Activated CD4-positive, alpha-beta T cell treated with anti-CD3 and anti-CD28 coated beads, Interleukin-2, amount 50 U/mL, for 1 hour (primary cell): ENCODE results near the gene LRRIQ4.

Experiments used
- DNase-seq: peaks from one replicate; pipeline ENCODE4 v3.0.0-alpha.2; 2020

Gene LRRIQ4

DNA sequence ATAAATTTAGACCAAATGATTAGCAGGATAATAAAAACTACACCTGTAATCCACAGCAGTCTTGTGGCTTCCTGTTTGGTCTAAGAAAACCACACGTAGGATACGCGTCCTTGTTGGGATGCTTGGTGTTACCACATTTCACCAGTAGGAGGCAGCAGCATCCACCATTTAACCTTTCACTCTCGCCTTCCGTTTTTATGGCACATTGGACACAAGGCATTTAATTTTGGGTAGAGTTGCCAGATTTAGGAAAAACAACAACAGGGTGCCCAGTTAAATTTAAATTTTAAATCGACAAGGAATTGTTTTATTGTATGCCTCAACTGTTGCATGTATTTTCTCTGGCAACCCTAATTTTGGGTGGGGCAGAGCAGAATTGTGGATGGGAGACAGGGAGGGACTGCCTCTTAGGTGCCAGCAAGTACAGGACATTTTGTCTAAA, 50.8 kb downstream of the LRRIQ4 start:
- DNase-seq: peak; percentile 58

DNA sequence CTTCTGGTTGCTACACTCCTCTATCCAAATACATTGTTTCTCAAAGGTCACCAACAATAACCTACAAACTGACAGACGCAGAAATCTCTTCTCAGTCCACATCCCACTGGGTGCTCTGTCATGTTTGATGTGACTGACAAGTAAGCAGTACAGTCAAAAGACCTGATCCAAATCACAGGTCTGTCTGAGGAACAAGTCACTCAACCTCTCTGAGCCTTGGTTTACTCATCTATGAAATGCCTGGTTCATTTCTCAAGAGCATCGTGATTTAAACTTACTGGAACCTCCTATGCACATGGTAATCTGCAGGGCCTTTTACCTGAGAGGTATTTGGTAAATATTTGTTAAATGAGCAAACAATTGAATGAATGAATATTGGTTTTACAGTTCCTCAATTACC, 51.6 kb downstream of the LRRIQ4 start:
- no peak for DNase-seq

DNA sequence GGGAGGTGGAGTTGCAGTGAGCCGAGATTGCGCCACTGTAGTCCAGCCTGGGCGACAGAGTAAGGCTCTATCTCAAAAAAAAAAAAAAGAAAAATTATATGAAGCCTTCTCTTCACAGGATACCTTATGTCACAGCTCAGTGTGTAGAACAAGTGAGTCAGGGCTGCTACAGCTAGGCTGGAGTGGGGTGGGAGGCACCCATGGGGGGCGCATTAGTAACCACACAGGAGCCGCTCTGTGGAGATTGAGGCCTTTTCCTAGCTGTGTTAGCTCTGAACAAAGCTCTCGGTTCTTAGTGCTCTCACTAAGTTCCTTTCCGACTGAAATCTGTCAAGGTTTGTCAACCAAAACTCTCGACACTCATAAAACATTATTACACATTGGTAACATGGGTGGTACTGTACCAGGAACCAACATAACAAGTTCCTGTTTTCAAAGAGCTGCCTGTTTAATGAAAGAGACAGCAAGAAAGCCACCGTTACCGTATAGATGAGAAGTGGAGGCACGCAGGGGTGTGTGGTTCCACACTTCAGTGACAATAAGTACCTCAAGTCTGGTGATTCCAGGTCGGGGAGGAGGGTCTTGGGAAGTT, 52.6 kb downstream of the LRRIQ4 start:
- no peak for DNase-seq

DNA sequence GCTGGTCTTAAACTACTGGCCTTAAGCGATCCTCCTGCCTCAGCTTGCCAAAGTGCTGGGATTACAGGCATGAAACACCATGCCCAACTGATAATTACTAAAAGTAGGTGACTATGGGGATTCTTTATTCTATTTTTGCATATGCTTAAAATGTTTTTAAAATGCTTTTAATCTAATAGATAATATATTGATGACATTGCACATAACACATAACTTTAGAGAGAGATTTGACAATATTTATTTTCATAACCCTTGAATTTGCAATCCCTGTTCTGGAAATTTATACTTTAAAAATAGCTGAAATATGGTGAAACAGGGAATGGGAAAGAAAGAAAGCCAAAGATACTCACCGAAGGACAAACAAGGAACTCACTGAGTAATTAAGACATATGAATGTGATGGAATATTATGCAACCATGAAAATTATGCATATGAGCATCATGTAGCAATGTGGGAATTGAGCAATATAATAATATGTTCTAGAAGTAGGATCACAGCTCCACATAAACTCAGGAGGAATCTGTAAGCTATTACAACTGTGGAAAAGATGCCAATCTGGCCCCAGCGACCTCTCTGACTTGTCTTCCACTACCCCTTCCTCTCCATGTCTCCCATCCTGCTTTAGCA, 55.0 kb downstream of the LRRIQ4 start:
- no peak for DNase-seq

DNA sequence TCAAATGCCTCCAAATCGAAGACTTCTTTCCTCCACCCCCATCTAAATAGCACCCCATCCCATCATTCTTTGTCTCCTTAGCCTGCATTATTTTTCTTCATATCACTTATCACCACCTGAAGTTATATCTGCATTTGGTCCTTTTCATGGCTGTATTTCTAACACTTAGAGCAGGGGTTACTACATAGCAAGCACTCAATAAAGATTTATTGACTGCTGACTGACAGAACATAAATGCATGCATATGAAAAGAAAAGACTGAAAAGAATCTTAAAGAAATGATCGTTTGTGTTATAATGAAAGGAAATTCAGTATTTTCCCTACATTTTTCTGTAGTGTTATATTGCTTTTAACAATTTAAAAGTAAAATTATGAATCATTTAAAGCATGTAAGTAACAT, 55.7 kb downstream of the LRRIQ4 start:
- DNase-seq: no peak

DNA sequence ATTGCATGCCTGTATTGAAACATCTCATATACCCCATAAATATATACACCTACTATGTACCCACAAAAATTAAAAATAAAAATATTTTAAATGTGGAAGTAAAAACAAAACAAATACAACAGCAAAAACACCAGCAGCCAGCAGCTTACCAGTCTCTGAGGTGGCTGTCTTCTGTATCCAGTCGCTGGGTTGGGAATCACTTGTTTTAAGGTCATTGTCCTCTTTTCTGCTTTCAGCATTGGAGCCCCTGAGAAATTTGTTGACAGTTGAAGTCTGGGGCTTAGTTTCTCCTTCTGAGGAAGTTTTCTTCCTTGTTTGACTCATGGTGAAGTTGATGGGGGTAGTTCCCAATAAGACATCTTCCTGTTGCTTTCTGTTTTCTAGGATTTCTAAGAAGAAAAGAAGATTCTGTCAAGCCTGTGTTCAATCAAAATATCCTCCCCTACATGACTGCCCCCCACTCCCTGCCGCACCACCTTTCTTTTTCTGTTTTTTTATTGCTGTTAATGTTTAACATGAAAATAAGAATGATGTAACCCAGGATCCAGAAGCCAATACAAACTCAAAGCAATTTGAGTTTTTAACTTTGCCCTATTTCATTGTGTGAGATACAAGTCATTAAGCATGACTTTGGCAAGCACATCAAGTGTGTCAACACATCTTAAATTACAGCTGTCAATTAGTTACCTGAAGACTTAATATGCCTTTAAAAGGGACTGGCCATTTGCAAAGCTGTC, 57.0 kb downstream of the LRRIQ4 start, which contains the start of gene LRRC31:
TSS of gene LRRC31 (minus strand) at position 452 of the 737 bp plus-strand sequence. CDS start at position 324, 128 bp downstream.
- DNase-seq: no peak

DNA sequence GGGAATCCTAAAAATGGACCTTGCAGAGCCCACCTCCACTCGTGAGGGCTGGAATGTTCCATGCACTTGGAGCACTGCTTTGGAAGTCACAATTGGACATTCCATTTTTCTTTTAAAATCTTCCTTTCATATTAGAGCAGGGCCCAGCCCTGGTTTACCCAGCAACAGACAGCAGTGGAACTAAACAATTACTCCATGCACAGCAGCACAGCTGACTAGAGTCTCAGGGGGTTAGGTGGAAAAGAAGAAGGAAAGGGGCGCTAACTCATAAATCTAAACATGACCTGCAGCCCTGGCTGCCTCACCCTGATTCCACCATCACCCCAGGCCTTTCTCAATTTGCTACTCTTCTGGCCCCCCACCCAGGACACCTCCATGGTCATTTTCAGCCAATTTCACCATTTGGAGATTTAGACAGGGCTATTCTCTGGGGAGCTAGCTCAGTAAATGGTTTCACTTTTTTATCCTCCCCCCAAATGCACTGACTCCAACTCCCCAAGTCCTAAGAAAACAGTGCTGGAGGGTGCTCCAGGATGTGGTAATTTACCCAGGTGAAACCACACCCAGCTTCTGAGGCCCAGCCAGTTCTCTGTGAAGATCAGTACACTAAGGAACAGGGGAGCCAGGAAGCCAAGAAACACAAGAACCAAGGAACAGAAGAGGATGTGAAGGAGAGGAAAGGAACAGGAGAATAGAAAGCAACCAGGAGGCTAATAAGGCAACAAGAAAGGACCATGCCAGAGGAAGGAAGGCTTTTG, 58.6 kb downstream of the LRRIQ4 start:
- DNase-seq: no peak

DNA sequence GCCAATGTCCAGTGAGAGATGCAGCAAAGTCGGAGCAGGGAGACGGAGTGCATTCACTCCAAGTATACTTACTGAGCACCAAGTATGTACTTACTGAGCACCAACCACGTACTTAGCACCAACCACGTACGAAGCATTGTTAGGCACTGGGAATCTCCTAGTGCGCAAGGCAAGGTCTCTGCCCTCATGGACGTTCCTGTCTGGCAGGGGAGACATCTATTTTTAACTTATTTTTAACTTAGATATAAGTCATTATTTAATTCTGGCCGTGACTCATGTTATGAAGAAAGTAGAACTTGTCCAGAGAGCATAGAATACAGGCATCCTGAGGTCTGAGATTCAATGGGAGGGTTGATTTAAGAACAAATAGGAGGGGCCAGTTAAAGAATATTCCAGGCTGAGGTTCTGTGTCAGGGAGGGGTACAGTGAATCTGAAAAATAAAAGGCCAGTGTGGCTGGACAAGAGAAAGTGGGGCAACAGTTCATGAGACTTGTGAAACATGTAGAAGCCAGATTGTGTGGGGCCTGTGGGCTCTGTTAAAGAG, 66.4 kb downstream of the LRRIQ4 start:
- DNase-seq: no peak

DNA sequence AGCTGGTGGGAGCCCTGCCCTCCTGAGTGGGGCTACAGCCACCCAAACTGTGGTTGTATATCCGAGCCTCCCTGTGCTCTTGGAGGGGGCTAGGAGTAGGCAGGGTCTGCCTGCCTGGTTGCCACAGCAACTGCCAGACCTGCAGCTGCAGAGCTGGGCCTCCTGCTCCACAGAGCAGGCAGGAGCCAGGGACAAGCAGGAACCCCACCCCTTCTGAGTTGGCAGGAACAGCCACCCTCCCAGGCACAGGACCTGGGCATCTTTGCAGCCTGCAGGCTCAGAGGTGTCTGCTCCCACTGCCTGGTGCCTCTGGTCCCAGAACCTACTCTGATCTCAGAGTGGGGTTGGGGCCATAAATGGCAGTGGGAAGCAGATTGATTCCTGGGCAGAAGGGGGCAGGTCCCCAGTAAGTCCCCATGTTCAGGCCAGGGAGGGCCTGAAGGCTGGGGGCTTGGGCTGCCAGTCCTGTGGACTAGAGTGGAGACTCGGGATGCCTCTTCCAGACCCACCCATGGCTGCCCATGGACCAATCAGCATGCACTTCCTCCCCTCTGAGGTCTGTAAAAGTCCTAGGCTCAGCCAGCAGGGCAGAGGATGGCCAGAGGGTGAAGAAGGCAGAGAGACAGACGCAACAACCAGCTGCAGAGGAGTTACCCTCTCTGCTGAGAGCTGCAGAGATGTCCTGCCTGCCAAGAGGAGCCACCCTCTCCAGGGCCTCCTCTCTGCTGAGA, 67.3 kb downstream of the LRRIQ4 start:
- DNase-seq: no peak

DNA sequence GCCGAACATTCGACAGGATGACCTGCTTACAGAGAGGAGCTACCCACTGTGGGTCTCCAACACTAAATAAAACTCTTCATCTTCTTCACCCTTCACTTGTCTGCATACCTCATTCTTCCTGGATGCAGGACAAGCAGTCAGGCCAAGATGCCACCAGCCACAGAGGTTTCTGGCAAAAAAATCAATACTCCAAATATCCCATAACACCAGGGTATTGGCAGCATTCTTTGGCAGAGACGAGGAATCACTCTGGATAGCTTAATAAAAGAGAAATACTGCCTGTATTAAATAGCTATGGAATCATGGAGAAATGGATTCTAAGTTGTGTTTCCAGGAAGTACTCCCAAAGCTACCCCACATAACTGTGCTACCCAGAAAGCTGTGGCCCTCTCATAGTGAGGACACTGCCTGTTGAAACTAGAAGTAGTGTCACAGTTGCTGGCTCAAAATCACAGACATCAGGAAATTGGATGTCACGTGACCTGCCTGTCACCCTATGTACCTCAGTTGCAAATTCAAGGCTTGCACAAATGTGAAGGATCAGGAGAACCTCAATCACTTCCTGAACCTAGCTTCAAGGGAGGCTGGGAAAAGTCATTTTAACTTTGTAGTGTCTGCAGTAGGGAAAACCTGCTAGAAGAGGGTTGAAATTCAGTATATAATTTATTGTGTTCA, 68.0 kb downstream of the LRRIQ4 start:
- DNase-seq: no peak

DNA sequence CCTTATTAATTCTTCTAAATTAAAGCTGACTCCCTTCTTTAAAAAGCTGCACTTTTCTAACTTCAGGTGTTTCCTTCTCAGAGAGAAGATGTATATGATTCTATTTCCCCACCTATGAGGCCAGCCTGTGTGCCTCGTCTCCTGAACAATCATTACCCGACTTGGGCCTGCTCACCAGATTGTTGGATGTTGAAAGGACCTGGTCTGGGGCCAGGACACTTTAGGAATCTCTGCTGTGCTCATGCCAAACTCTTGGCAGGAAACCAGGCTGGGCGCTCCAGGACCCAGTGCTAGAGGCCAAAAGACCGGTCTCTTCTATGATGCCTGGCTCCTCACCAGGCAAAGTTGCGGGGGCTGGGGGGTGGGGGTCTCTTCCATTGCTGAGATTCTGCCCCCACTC, 74.0 kb downstream of the LRRIQ4 start:
- no peak for DNase-seq
